Testis (tissue), 2 donors: Measurements from ENCODE around the gene RYR1.

ENCODE experiments used
- POLR2A ChIP-seq: fragments of 450-650 bp; IDR thresholded peaks from one replicate; pipeline ENCODE4 v1.6.1; 2017; ENCODE audit warnings: antibody characterized with exemption, mild to moderate bottlenecking, moderate library complexity
- TF ChIP-seq, protein P1 (sequence below), 3 experiments: fragments of 450-650 bp in 2 of 3; fragments of 200-600 bp in 1 of 3; sonication (generic) in 1 of 3; IDR thresholded peaks; one replicate each; pipeline ENCODE4 v1.5.1; 2016 to 2019; ENCODE audit warnings: antibody characterized with exemption in 3 of 3, mild to moderate bottlenecking in 2 of 3, moderate library complexity in 1 of 3

DNA sequence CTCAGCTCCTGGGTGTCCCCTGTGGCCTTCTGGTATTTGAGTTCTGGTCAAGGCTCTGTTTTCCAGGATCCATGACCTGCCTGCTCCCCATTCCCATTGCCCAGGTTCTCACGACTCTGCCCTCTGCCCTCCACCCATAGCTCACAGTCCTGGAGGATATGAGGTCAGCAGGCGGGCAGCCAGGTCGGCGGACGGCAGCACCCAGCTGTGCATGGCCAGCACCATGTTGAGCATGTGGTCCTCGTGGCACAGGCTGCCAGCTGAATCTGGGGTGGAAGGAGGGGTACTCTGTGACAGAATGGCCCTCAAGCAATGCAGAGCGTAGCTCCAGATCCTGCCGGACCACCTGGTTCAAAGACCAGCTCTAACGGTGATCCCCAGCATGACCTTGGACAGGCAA lies 12.6 kb upstream of the RYR1 start:
- TF ChIP-seq, protein P1, sequence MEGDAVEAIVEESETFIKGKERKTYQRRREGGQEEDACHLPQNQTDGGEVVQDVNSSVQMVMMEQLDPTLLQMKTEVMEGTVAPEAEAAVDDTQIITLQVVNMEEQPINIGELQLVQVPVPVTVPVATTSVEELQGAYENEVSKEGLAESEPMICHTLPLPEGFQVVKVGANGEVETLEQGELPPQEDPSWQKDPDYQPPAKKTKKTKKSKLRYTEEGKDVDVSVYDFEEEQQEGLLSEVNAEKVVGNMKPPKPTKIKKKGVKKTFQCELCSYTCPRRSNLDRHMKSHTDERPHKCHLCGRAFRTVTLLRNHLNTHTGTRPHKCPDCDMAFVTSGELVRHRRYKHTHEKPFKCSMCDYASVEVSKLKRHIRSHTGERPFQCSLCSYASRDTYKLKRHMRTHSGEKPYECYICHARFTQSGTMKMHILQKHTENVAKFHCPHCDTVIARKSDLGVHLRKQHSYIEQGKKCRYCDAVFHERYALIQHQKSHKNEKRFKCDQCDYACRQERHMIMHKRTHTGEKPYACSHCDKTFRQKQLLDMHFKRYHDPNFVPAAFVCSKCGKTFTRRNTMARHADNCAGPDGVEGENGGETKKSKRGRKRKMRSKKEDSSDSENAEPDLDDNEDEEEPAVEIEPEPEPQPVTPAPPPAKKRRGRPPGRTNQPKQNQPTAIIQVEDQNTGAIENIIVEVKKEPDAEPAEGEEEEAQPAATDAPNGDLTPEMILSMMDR (IDR thresholded peaks at IDR 0.05) = no peak
- TF ChIP-seq POLR2A = no peak
